Psoas muscle (tissue), 8 donors: ENCODE results near the gene PLA1A. TPM values are rescaled to one million over a fixed set of nuclear protein-coding genes. Genes with fewer than 3 reads are reported as not detected.

Experiments
- ATAC-seq, 4 donors: fragments of 200-7000 bp; cut with Tn5 transposase; one replicate each; pipeline ENCODE4 v1.9.1; 2020; ENCODE audit warnings: moderate library complexity in 3 of 4, mild to moderate bottlenecking in 2 of 4
- DNase-seq, 2 donors: peaks; one replicate each; pipeline ENCODE4 v3.0.0-alpha.2; 2020
- H3K27ac ChIP-seq: fragments of 200-600 bp; one replicate; pipeline ENCODE4 v1.8.0; 2022
- H3K27me3 ChIP-seq, 3 donors: fragments of 200-600 bp in 1 of 3; one replicate each; pipeline versions ENCODE4 v1.6.1 to v1.8.0; 2013 to 2022; ENCODE audit warnings: low read length in 2 of 3, mild to moderate bottlenecking in 2 of 3, moderate library complexity in 1 of 3; ENCODE audit not compliant: insufficient read depth in 3 of 3
- H3K36me3 ChIP-seq, 2 donors: fragments of 200-600 bp in 1 of 2; one replicate each; pipeline versions ENCODE4 v1.6.1 to v1.8.0; 2013 to 2022; ENCODE audit warnings: low read depth in 1 of 2, mild to moderate bottlenecking in 1 of 2, moderate library complexity in 1 of 2; ENCODE audit not compliant: insufficient read depth in 1 of 2
- H3K4me1 ChIP-seq: fragments of 200-600 bp; one replicate; pipeline ENCODE4 v1.8.0; 2022
- H3K4me3 ChIP-seq: fragments of 200-600 bp; one replicate; pipeline ENCODE4 v1.8.0; 2022; ENCODE audit warnings: mild to moderate bottlenecking
- H3K9me3 ChIP-seq: fragments of 200-600 bp; one replicate; pipeline ENCODE4 v1.8.0; 2022
- WGBS, 3 donors: extraction: QIAGEN DNeasy Blood & Tissue Kit; methylation state at CpG; one replicate each; pipeline versions ENCODE4 v1.1.6 to v1.1.7; 2013; 5-methylcytosine and 5-hydroxymethylcytosine counted together
- intact Hi-C, 2 donors: fragments of 100-400 bp; cut with DNase I; formaldehyde crosslinking; loops; one replicate each; pipeline versions ENCODE4 v1.11.0 to v1.14.2; 2022
- polyA plus RNA-seq, 3 donors: library from polyadenylated mRNA; stranded (reverse); fragments of 200-250 nt; gene quantifications; one replicate each; pipeline ENCODE4 v1.2.3, GENCODE V29; 2013
- total RNA-seq, 4 donors: library from RNA; stranded (reverse); fragmentation: NEBNext Ultra II Directional in 2 of 4; extraction: Animal tissue kit (Norgen Biotek cat#: 25700) in 2 of 4; gene quantifications; one replicate each; pipeline versions ENCODE4 v1.2.1 to v1.2.4, GENCODE V29; 2021 to 2023
- TF ChIP-seq, protein P1 (sequence below): fragments of 200-600 bp; IDR thresholded peaks from one replicate; pipeline ENCODE4 v1.8.0; 2022; ENCODE audit warnings: antibody characterized with exemption
- donor health status: healthy with polysubstance abuse.
- donor health status: DM: no; HTN: no; CAD: no; lungs with moderate emphysema.
- donor health status: Bipolar disorder and iron deficiency.
- donor health status: healthy.
- donor health status: DM: yes; HTN: yes; CAD: no.
- donor health status: DM: no; HTN: no; CAD: no.
- donor health status: DM: no; HTN: no; CAD: no.
- donor health status: DM: yes; HTN: yes; CAD: no.

Gene PLA1A
- total and polyA plus RNA-seq, 7 donors = 1.1 to 11.7 (median 2.5) TPM

DNA sequence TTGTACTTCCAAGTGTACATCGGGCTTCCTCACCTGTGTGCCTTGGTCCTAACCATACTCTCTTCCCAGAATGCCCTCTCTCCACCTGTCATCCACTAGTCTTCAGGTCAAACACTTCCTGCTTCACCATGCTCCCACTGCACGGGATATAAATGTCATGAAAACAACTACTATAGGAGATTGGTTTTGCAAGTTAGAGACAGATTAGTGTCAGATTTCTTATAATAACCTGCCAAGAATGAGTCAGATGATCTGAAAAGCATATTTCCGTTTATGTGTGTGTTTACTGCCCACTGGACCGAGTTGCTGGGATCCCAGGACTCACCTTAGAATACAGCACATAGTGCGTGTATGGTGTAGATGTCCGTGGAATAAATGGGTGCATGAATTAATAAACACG lies 21.4 kb downstream of the PLA1A start:
- H3K36me3 ChIP-seq = no peaks in the 10 kb centered on the region
- intact Hi-C loops = no loop called here
- DNase-seq = no peak
- TF ChIP-seq, protein P1, sequence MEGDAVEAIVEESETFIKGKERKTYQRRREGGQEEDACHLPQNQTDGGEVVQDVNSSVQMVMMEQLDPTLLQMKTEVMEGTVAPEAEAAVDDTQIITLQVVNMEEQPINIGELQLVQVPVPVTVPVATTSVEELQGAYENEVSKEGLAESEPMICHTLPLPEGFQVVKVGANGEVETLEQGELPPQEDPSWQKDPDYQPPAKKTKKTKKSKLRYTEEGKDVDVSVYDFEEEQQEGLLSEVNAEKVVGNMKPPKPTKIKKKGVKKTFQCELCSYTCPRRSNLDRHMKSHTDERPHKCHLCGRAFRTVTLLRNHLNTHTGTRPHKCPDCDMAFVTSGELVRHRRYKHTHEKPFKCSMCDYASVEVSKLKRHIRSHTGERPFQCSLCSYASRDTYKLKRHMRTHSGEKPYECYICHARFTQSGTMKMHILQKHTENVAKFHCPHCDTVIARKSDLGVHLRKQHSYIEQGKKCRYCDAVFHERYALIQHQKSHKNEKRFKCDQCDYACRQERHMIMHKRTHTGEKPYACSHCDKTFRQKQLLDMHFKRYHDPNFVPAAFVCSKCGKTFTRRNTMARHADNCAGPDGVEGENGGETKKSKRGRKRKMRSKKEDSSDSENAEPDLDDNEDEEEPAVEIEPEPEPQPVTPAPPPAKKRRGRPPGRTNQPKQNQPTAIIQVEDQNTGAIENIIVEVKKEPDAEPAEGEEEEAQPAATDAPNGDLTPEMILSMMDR = no peak
- peak; percentile 23 to 63 (median 44) for ATAC-seq
- peak overlapping the region; percentile 69 for H3K27ac ChIP-seq
- no peaks in the 10 kb centered on the region for H3K27me3 ChIP-seq
- WGBS, 3 donors = 28 to 42% (median 34%) methylated on average over 7 of the region's 7 CpGs
- peaks cover 27% of the 10 kb centered on the region for H3K4me1 ChIP-seq
- H3K4me3 ChIP-seq = peak overlapping the region; percentile 37
- H3K9me3 ChIP-seq = no peaks in the 10 kb centered on the region

DNA sequence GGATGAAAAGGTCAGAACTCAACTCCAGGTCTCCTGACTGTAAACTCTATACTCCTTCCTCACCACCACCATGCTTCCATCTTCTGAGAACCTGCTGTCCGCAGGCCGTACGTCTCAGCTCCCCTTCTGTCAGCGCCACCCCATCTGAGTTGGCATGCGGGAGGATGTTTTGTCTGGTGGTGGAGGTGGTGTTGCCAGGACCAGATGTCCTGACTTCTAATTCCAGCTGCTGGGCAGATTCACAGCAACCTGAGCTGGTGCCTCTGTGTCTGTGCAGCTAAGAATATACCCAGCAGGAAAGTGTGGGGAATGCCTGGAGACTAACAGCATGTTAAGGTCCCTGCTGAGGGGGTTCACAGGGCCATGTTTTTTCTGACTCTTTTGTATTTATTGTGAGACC lies 23.2 kb downstream of the PLA1A start:
- Histone ChIP-seq H3K27me3 (no peaks in the 10 kb centered on the region), H3K4me1 (peaks cover 30% of the 10 kb centered on the region), H3K9me3 (no peaks in the 10 kb centered on the region), H3K36me3 (no peaks in the 10 kb centered on the region), H3K4me3 (no peak overlapping the region), H3K27ac (peak overlapping the region; percentile 69)
- intact Hi-C loops = no loop called here
- TF ChIP-seq, protein P1 = no peak
- peak; percentile 68 to 92 (median 86) for ATAC-seq
- peak; percentile 52 to 73 for DNase-seq
- WGBS, 3 donors = 38 to 53% (median 40%) methylated on average over 5 of the region's 5 CpGs

DNA sequence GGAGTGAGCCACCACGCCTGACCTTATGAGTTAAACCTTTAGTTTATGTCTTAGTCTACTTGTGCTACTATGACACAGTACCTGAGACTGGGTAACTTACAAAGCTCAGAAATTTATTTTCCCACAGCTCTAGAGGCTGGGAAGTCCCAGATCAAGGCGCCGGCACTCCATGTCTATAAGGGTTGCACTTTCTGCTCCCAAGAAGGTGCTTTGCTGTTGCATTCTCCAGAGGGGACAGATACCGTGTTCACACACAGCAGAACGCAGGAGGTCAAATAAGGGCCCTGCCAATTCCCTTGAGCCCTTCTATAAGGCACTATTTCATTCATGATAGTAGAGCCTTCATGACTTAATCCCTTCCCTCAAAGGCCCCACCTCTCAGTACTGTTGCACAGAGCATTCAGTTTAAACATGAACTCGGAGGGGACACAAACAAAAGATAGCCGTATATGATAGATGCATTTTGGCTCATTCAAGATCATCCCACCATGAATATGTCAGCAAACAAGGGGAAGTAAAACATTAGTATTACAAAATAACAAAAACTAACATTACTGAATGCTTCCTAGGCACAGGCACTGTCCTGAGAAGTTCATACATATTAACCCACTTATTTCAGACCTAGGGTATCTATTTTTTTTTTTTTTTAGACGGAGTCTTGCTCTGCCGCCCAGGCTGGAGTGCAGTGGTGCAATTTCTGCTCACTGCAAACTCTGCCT lies 26.5 kb downstream of the PLA1A start:
- Histone ChIP-seq H3K36me3 (no peaks in the 10 kb centered on the region), H3K27me3 (no peaks in the 10 kb centered on the region), H3K4me1 (peaks cover 54% of the 10 kb centered on the region), H3K9me3 (no peaks in the 10 kb centered on the region), H3K4me3 (no peak overlapping the region), H3K27ac (no peak overlapping the region)
- TF ChIP-seq, protein P1 = no peak
- WGBS, 3 donors = 87 to 91% (median 90%) methylated on average over 9 of the region's 9 CpGs
- no peak for ATAC-seq
- DNase-seq = no peak
- intact Hi-C loops = no loop called here

DNA sequence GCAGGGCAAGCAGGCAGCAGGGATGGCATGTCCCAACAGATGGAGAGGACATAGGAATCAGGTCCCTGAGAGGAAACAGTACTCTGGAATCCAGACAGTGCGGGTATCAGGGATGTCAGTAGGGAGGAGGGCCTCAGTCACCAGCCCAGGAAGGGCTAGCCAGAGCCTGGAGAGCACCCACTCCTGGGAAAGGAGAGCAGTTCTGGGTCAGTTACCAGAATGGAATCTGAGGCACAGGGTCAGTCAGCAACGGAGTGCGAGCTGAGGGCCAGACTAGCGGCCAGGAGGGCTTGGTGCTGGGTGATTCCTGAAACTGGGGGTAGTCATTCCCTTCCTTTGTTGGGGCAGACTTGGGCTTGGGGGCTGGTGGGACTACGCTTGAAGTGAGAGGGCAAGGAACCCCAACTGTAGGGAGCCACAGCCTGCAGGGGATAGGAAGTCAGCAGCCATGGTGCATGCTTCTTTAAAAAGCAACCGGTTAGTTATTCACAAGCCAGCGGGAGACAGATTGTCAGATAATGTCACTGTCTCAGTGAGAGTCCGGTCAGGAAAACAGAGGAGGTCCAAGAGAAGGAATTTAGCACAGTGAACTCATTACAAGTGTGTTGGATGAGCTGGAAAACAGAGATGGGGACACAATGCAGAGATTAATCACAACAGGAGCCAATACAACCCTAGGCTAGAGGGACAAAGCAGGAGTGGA lies 27.9 kb downstream of the PLA1A start:
- no peak for DNase-seq
- Histone ChIP-seq H3K36me3 (no peaks in the 10 kb centered on the region), H3K9me3 (no peaks in the 10 kb centered on the region), H3K4me1 (peaks cover 55% of the 10 kb centered on the region), H3K4me3 (no peak overlapping the region), H3K27ac (peak overlapping the region; percentile 57), H3K27me3 (no peaks in the 10 kb centered on the region)
- ATAC-seq = peak; percentile 44 to 62 (median 46)
- intact Hi-C loops = no loop called here
- TF ChIP-seq, protein P1 = no peak
- 46 to 48% (median 46%) methylated on average over 8 of the region's 8 CpGs for WGBS, 3 donors
